PFSK-1 (cell line): ENCODE data around the gene CACHD1.

Experiments
- SIN3A ChIP-seq: IDR thresholded peaks from 2 replicates; pipeline ENCODE4 v1.6.1; 2012; ENCODE audit warnings: mild to moderate bottlenecking, low read length, moderate library complexity, borderline replicate concordance; ENCODE audit not compliant: insufficient read depth
- TF ChIP-seq, protein P1 (sequence below), 2 experiments: IDR thresholded peaks; 2 replicates each; pipeline versions ENCODE4 v1.6.1 to v1.8.0; 2011 to 2012; ENCODE audit warnings: low read depth in 2 of 2, low read length in 2 of 2, control low read depth in 1 of 2, inconsistent platforms in 1 of 2, mild to moderate bottlenecking in 1 of 2, moderate library complexity in 1 of 2; ENCODE audit not compliant: insufficient read depth in 1 of 2

DNA sequence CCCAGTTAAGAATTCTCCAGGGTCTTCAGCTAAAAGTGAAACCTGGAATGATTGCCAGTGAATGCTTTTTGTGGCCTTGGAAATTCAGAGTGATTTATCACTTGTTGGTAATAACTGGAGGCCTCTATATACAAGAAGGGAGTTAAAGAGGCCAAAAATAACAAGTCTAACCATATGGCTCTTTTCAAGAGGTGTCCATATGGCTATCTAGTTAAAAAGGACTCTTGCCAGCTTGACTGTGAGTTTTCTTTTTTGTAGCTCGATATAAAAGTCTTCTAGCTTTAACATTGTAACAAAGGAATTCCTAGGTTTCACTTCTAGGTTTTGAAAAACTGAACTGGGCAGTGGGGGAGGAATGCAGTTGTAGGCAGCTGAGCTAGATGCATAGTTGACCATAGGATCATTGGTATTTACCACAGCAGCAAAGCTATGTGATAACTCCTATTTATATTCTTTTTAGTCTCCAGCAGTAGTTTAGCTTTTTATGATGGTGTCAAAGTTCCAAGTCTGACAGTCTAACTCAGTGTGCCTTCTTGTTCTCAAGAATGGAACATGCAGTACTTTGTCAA is 44.4 kb downstream of the CACHD1 start:
- TF ChIP-seq, protein P1, sequence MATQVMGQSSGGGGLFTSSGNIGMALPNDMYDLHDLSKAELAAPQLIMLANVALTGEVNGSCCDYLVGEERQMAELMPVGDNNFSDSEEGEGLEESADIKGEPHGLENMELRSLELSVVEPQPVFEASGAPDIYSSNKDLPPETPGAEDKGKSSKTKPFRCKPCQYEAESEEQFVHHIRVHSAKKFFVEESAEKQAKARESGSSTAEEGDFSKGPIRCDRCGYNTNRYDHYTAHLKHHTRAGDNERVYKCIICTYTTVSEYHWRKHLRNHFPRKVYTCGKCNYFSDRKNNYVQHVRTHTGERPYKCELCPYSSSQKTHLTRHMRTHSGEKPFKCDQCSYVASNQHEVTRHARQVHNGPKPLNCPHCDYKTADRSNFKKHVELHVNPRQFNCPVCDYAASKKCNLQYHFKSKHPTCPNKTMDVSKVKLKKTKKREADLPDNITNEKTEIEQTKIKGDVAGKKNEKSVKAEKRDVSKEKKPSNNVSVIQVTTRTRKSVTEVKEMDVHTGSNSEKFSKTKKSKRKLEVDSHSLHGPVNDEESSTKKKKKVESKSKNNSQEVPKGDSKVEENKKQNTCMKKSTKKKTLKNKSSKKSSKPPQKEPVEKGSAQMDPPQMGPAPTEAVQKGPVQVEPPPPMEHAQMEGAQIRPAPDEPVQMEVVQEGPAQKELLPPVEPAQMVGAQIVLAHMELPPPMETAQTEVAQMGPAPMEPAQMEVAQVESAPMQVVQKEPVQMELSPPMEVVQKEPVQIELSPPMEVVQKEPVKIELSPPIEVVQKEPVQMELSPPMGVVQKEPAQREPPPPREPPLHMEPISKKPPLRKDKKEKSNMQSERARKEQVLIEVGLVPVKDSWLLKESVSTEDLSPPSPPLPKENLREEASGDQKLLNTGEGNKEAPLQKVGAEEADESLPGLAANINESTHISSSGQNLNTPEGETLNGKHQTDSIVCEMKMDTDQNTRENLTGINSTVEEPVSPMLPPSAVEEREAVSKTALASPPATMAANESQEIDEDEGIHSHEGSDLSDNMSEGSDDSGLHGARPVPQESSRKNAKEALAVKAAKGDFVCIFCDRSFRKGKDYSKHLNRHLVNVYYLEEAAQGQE (IDR thresholded peaks at IDR 0.05; ENCODE audit: insufficient read depth in 1 of 2, low read depth in 2 of 2, low read length in 2 of 2) = no peak
- no peak for TF ChIP-seq SIN3A
